ENCODE measurements around the gene GALNT16. TPM values are rescaled to one million over a fixed set of nuclear protein-coding genes. Genes with fewer than 3 reads are reported as not detected.

GALNT16 gene
- total and polyA plus RNA-seq, 2 of the 8 experiments (the other 6 are each of a cell fraction or from before 2014, with no cell fraction given): 5.4 to 6.3 TPM

- CTCF ChIA-PET (ENCODE audit: partially characterized antibody): interaction anchor here (0.6 to 5.5 kb wide), 15 partner anchors 11 to 139 kb away, joined by 3 to 34 read pairs (median 4); no protein-coding TSS in a partner anchor
- Histone ChIP-seq H4K20me1 (replicated peaks in 1 of 2; ENCODE audit: control insufficient read depth in 1 of 2, insufficient read depth in 2 of 2, low read length in 2 of 2) (no peaks in the 10 kb centered on the region), H3K9ac (replicated peaks in 1 of 4; ENCODE audit: extremely low read depth in 1 of 4, low read depth in 3 of 4, low read length in 3 of 4) (no peak overlapping the region), H2BK20ac (ENCODE audit: low read length) (no peak overlapping the region), H4K91ac (replicated peaks; ENCODE audit: insufficient read length, low read length) (no peak overlapping the region), H2AFZ (ENCODE audit: low read length) (no peak overlapping the region), H2BK120ac (replicated peaks; ENCODE audit: low read depth, low read length) (no peak overlapping the region), H3K4ac (replicated peaks; ENCODE audit: insufficient read length, low read depth, low read length) (no peak overlapping the region), H3K23me2 (ENCODE audit: low read depth, low read length) (no peaks in the 10 kb centered on the region), H3K79me2 (ENCODE audit: control insufficient read depth in 1 of 2, insufficient read depth in 2 of 2, low read length in 2 of 2) (no peaks in the 10 kb centered on the region), H4K5ac (ENCODE audit: insufficient read length, low read depth, low read length) (no peak overlapping the region), H2BK12ac (ENCODE audit: low read depth, low read length) (no peak overlapping the region), H3K23ac (ENCODE audit: insufficient read length) (no peak overlapping the region), H2BK5ac (ENCODE audit: low read depth, low read length) (no peak overlapping the region), H4K8ac (ENCODE audit: extremely low read depth, insufficient read depth, low read length) (no peak overlapping the region), H3K18ac (ENCODE audit: extremely low read depth, low read length) (no peak overlapping the region), H3K4me1 (replicated peaks in 1 of 4; ENCODE audit: control insufficient read depth in 3 of 4, insufficient read depth in 4 of 4, low read length in 3 of 4) (peaks cover 0 to 15% (median 6%) of the 10 kb centered on the region in 4 experiments; a peak in 6 of 7 replicates), H3K56ac (replicated peaks; ENCODE audit: insufficient read length, low read depth, low read length) (no peak overlapping the region), H2BK15ac (ENCODE audit: low read length) (no peak overlapping the region), H3K14ac (ENCODE audit: insufficient read length) (no peak overlapping the region), H3K4me3 (ENCODE audit: extremely low read depth in 1 of 4, insufficient read depth in 2 of 4, low read depth in 3 of 4, low read length in 4 of 4) (no peak overlapping the region), H3K27ac (ENCODE audit: low read depth, low read length) (no peak overlapping the region), H2AK5ac (ENCODE audit: low read depth, low read length) (no peak overlapping the region), H3K27me3 (replicated peaks in 1 of 4; ENCODE audit: control insufficient read depth in 3 of 4, extremely low read depth in 1 of 4, insufficient read depth in 3 of 4, low read length in 3 of 4) (no peaks in the 10 kb centered on the region), H3K79me1 (ENCODE audit: low read depth, low read length) (no peaks in the 10 kb centered on the region), H3K9me3 (ENCODE audit: insufficient read depth in 2 of 2, low read depth in 1 of 2, low read length in 1 of 2) (no peaks in the 10 kb centered on the region), H3K4me2 (ENCODE audit: insufficient read depth in 1 of 2, low read depth in 2 of 2, low read length in 2 of 2) (no peak overlapping the region), H3K36me3 (ENCODE audit: control insufficient read depth in 2 of 4, insufficient read depth in 4 of 4, low read length in 3 of 4) (no peaks in the 10 kb centered on the region)
- WGBS, 2 experiments (ENCODE audit: extremely low coverage in 1 of 2, insufficient coverage in 1 of 2, insufficient read length in 1 of 2, insufficient replicate concordance in 2 of 2, low coverage in 1 of 2, low lambda C conversion rate in 2 of 2, missing lambda C conversion rate in 1 of 2): 86% methylated on average over 11 of the region's 11 CpGs; no CpG with 5 or more reads in 1 of the 2 experiments
- DNase-seq (ENCODE audit: low read depth in 1 of 2, low spot score in 2 of 2) (no peak), FAIRE-seq (no peak)
- POLR2A ChIA-PET (ENCODE audit: partially characterized antibody): interaction anchor here (1.5 kb wide), 1 partner anchor 57 kb away, joined by 4 read pairs; no protein-coding TSS in a partner anchor
- TF ChIP-seq TBP (IDR thresholded peaks at IDR 0.05; ENCODE audit: low read depth, low read length) (no peak), SIRT6 (IDR thresholded peaks at IDR 0.05; ENCODE audit: low read length) (no peak), CHD1 (IDR thresholded peaks at IDR 0.05; ENCODE audit: low read depth, low read length) (no peak), BCL11A (IDR thresholded peaks at IDR 0.05; ENCODE audit: low read depth in 2 of 2, low read length in 2 of 2) (no peak), JUN (IDR thresholded peaks at IDR 0.05; ENCODE audit: low read depth, low read length) (no peak), SP4 (IDR thresholded peaks at IDR 0.05; ENCODE audit: low read length) (no peak), RBBP5 (IDR thresholded peaks at IDR 0.05; ENCODE audit: borderline replicate concordance, low read depth, low read length) (no peak), KDM1A (IDR thresholded peaks at IDR 0.05; ENCODE audit: borderline replicate concordance, low read length) (no peak), HDAC6 (IDR thresholded peaks at IDR 0.05; ENCODE audit: low read depth, low read length) (no peak), ZNF274 (IDR thresholded peaks at IDR 0.05; ENCODE audit: borderline replicate concordance, extremely low read depth, low read length) (no peak), YY1 (IDR thresholded peaks at IDR 0.05; ENCODE audit: low read depth, low read length) (no peak)
- TF ChIP-seq, protein P1, sequence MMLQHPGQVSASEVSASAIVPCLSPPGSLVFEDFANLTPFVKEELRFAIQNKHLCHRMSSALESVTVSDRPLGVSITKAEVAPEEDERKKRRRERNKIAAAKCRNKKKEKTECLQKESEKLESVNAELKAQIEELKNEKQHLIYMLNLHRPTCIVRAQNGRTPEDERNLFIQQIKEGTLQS (IDR thresholded peaks at IDR 0.05; ENCODE audit: insufficient read depth, low read depth, low read length): no peak
Measured at GRCh38 chr14:69321601-69322330, 61.8 kb downstream of the GALNT16 start.

Measured in H1 (cell line).